ENCODE data around the gene NBPF11.
A peak's percentile ranks its signal among the peaks of the same experiment; 100 is the strongest.
"Not testable (repeated sequence)": the region's sequence is repeated elsewhere in the genome, so short reads cannot be mapped to it uniquely, and the experiment has no call there.

Gene NBPF11, protein sequence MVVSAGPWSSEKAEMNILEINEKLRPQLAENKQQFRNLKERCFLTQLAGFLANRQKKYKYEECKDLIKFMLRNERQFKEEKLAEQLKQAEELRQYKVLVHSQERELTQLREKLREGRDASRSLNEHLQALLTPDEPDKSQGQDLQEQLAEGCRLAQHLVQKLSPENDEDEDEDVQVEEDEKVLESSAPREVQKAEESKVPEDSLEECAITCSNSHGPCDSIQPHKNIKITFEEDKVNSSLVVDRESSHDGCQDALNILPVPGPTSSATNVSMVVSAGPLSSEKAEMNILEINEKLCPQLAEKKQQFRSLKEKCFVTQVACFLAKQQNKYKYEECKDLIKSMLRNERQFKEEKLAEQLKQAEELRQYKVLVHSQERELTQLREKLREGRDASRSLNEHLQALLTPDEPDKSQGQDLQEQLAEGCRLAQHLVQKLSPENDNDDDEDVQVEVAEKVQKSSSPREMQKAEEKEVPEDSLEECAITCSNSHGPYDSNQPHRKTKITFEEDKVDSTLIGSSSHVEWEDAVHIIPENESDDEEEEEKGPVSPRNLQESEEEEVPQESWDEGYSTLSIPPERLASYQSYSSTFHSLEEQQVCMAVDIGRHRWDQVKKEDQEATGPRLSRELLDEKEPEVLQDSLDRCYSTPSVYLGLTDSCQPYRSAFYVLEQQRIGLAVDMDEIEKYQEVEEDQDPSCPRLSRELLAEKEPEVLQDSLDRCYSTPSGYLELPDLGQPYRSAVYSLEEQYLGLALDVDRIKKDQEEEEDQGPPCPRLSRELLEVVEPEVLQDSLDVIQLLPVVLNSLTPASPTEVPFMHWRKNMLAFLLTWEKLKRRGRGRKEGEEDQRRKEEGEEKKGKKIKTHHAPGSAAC

DNA sequence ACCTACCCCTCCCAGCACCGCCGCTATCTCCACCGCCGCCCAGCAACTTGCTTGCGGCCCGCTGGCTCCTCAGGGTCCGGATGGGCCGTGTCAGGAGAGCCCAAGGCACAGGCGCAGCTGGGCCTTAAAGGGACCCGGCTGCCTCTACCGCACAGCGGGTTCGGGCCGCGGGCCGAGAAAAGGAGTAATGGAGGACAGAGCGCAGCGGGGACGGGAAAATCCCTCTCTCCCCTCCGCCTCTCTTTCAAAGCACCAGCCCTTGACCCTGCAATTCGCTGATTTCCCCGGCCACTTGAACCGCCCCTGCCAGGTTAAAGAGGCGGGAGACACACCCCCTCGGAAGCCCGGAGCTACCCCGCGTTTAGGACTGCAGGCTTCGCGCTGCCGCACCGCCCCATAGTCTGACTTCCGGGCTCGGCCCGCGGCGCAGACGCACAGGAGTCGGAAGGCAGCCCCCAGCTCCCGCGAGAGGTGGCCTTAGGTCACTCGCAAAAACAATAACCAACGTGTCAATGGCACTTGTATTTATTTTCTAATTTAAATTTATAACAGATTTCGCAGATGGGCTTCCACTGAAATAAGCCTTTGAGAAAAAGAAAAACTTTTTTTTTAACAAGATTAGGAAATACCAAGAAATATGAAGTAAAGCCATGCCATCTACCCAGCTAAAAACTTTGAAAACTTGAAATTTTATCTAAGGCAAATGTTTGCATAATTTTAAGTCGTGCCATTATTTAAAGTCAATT lies at the start of gene NBPF11:
Gene NBPF11, minus strand, starts transcription at position 371 of the 746 bp plus-strand sequence. CDS start 25,278 bp downstream, outside the sequence.
- peak; percentile 67 for DNase-seq (ENCODE audit: low read depth)

DNA sequence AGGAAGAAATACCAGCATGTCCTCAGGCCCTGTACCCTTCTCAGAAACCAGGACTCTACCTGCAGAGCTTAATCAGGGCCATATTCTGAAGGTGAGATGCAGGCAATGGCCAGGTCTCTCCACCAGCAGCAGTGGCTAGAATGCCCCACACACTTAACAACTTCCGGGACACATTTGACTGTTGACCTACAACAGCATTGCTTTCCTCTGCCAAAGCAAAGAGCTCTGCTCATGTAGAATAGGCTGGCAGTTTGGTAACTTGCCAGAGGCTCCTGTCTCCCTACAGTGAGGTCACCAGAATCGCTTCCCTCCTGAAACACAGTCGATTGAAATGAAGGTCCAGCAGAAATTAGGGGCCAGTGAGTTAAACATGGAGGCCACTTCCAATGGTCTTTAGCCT lies 45.3 kb upstream of the NBPF11 start:
- not testable (repeated sequence) for DNase-seq (ENCODE audit: low read depth)

GRCh38 chr1:148196949-148197348 lies 44.9 kb upstream of the NBPF11 start:
- not testable (repeated sequence) for DNase-seq (ENCODE audit: low read depth)

GRCh38 chr1:148195115-148195514 lies 43.0 kb upstream of the NBPF11 start:
- DNase-seq (ENCODE audit: low read depth), result not testable (repeated sequence)

GRCh38 chr1:148188768-148189167 lies 36.7 kb upstream of the NBPF11 start:
- not testable (repeated sequence) for DNase-seq (ENCODE audit: low read depth)

GRCh38 chr1:148178682-148179081 lies 26.6 kb upstream of the NBPF11 start:
- DNase-seq (ENCODE audit: low read depth), result not testable (repeated sequence)

- not testable (repeated sequence) for DNase-seq (ENCODE audit: low read depth)
Observed at GRCh38 chr1:148175414-148175813, 23.3 kb upstream of the NBPF11 start.

DNA sequence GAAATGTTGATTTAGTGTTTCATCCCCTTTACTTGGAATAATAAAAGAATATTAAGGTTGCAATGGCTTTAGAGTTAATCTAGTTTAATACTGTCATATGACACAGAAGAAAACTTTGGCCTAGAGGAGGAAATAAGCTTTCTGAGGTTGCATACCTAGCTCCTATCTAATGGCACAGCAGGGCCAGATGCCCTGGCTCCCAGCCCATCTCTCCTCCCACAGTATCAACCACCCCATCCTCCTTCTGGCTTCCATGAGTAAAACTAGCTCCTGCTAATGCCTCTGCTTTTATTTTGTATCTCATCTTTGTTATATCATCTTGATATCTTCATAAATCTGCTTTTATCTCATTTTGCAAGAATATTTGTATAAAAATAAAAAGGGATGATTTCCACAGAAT lies 19.9 kb upstream of the NBPF11 start:
- not testable (repeated sequence) for DNase-seq (ENCODE audit: low read depth)

- DNase-seq (ENCODE audit: low read depth), result no peak
Observed at GRCh38 chr1:148166558-148167492, 14.7 kb upstream of the NBPF11 start.

DNA sequence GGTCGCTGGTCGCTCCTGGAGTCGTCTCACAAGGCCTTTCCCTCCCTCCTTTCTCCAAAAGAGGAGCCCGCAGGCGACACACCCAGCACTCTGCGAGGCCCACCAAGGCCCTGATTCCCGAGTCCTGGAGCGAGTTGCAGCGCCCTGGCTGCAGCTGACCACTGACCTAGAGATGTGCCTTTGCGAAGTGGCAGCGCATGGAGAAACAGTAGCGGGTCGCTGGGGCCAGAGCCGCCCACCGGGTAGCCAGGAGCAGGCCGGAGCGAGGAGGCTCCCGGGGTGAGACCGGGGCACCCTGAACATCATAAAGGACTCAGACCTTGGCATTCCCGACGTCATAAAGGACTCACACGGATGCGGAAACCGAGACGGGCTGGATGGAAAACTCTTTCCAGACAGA lies 10.3 kb upstream of the NBPF11 start:
- DNase-seq (ENCODE audit: low read depth), result no peak

GRCh38 chr1:148161053-148161901 lies 9.2 kb upstream of the NBPF11 start:
- no peak for DNase-seq (ENCODE audit: low read depth)

DNA sequence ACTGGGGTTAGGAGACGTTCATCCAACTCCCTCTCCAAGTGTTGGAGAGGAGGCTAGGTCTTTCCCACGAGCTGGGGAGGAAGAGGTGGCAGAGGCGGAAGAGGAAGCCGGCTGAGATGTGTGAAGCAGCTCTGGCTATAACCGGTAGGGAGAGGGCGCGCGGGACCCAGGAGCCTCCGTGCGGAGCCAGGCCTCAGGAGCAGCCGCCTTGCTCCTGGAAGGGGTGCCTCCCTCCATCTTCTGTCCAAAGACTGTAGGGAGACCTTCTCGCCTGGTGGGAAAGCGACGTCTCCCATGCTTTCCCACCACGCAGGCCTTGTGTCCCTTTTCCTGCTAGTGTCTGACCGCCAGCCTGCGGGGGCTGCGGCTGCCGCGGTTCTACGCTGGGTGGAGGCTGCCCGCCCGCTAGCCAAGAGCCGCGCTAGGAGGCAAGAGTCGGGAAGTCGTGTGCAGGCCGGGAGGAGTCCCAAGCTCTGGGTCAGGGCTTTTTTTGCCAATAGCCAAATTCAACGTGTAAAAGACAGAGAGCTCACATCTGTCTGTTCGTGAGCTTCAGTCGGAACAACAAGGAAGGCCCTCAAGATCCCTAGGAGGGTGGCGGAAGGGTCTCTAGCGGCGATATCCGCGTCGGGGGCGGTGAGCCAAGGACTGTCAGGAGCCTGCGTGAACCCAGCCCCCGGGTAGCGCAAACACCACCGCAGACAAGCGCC lies 8.4 kb upstream of the NBPF11 start:
- no peak for DNase-seq (ENCODE audit: low read depth)

DNA sequence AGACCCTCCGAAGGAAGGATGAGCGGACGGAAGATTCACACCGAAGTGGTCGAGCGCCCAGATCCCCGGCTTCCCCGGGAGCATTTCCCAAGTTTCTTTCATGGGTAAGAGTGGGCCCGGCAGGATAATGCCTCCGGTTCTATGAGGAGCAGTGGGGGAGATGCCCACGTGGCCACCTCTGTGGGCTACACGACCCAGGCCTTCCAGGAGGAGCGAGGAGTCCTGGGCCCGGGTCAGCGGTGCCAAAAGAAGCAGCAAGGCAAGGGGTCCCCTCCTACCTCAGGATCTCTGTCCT lies 7.9 kb upstream of the NBPF11 start:
- no peak for DNase-seq (ENCODE audit: low read depth)

DNA sequence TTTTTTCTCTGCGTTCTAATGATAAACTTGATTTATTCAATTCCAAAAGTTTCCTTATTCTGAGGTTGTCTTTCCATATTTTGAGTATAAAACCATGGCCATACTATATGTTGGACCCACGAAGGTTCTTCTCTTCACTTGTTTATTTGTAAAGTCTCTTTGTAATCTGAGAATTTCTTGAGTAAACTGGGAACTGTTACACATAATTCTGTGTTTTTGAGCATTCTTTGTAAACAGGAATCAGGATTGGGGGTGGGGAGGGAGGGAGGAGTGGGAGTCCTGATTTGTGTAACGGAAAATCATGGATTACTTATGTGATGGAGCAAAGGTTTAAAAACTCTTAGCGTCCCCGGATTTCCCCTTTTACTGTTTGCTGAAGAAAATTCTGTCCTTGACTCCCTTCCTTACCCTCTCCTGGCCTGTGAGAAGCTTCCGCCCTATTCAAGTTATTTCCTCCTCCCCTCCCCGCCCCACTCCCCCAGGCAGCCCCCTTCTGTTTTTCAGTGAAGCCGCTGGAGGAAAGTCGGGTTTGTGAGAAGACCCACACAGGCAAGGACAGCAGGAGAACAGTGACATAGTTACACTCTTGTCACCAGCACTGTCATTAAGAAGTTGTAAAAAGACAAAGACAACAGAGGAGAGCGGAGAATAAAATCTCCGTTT lies 6.4 kb upstream of the NBPF11 start:
- no peak for DNase-seq (ENCODE audit: low read depth)

GRCh38 chr1:148157803-148158202 lies 5.7 kb upstream of the NBPF11 start:
- not testable (repeated sequence) for DNase-seq (ENCODE audit: low read depth)

- not testable (repeated sequence) for DNase-seq (ENCODE audit: low read depth)
Observed at GRCh38 chr1:148155494-148156275, 3.6 kb upstream of the NBPF11 start.

GRCh38 chr1:148152795-148153194 lies 714 bp upstream of the NBPF11 start:
- not testable (repeated sequence) for DNase-seq (ENCODE audit: low read depth)

DNA sequence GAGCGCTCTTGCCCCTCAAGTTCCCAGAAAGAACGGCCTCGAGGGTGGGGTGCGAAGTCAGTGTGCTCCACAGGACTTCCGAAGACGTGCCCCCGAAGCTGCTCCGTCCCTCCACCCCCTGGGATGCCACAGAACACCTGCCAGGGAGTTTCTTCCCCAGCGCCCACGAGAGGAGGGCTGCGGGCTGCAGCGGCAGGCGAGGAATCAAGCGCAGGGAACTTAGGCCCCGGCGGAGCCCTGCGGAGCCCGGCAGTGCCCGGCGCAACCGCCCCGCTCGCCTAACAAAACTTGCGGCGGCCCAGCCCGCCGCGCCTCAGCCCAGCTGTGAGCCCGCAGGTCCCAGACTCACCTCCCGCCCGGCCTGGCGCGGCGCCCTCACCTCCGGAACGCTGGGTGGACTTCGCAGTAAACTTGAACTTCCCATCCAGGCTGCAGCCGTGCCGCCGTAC lies 686 bp downstream of the NBPF11 start:
- peak; percentile 6 for DNase-seq (ENCODE audit: low read depth)

All from stimulated activated CD8-positive, alpha-beta memory T cell treated with anti-CD3 and anti-CD28 coated beads, Interleukin-12 subunit alpha, Interleukin-12 subunit beta, amount 100 ng/mL, for 1 hour (primary cell).